ENCODE data around the gene TP73. TPM values are rescaled to one million over a fixed set of nuclear protein-coding genes. Genes with fewer than 3 reads are reported as not detected.

Gene TP73
- total RNA-seq, 1 experiment from 2014 or later: 6.9 TPM

DNA sequence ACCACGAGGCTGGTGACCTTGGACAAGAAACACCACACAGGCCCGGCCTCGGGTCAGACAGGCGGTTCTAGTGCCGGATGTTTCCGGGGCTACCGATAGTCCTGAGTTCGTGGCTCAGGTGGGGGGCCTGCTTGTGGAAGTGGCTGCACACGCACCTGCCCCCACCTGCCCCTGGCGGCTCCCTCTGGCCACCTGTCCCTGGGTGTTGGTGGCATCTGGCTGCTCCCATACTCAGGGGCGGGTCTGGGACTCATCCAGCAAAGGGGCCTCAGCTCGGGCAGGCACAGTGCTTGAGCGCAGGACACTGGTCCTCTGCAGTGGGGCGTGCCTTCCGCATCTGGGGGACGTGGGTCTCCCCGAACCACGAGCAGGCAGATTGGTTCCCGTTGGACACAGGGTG, 33.6 kb downstream of the TP73 start:
- ChIA-PET CTCF (no interaction called here), POLR2A (ENCODE audit: unreplicated experiment) (no interaction called here)
- H3F3A ChIP-seq (ENCODE audit: insufficient read depth, low read depth): no peaks in the 10 kb centered on the region
- DNase-seq: no peak
- H2AFZ ChIP-seq: no peak overlapping the region
- no peaks in the 10 kb centered on the region for H3K4me1 ChIP-seq (replicated peaks; ENCODE audit: insufficient read depth)
- no peak overlapping the region for H3K4me3 ChIP-seq
- peaks cover 54% of the 10 kb centered on the region for H3K27me3 ChIP-seq (ENCODE audit: insufficient read depth, low read depth)
- no peaks in the 10 kb centered on the region for H3K36me3 ChIP-seq (ENCODE audit: low read depth)
- H3K4me2 ChIP-seq: no peak overlapping the region
- no peak overlapping the region for H3K27ac ChIP-seq
- intact Hi-C loops (cut with micrococcal nuclease; ENCODE audit: unreplicated experiment): no loop called here
- no peaks in the 10 kb centered on the region for H3K9me3 ChIP-seq (ENCODE audit: insufficient read depth, low read depth)
- H3K9me2 ChIP-seq (ENCODE audit: insufficient read depth): no peaks in the 10 kb centered on the region
- no peaks in the 10 kb centered on the region for H3K79me2 ChIP-seq (ENCODE audit: low read depth)
- no peaks in the 10 kb centered on the region for H4K20me1 ChIP-seq (ENCODE audit: insufficient read depth)
- BruUV-seq (replicated peaks): no TSS peak
- TF ChIP-seq EZH2 (IDR thresholded peaks at IDR 0.05; ENCODE audit: low read depth): no peak
- TF ChIP-seq, protein P1, sequence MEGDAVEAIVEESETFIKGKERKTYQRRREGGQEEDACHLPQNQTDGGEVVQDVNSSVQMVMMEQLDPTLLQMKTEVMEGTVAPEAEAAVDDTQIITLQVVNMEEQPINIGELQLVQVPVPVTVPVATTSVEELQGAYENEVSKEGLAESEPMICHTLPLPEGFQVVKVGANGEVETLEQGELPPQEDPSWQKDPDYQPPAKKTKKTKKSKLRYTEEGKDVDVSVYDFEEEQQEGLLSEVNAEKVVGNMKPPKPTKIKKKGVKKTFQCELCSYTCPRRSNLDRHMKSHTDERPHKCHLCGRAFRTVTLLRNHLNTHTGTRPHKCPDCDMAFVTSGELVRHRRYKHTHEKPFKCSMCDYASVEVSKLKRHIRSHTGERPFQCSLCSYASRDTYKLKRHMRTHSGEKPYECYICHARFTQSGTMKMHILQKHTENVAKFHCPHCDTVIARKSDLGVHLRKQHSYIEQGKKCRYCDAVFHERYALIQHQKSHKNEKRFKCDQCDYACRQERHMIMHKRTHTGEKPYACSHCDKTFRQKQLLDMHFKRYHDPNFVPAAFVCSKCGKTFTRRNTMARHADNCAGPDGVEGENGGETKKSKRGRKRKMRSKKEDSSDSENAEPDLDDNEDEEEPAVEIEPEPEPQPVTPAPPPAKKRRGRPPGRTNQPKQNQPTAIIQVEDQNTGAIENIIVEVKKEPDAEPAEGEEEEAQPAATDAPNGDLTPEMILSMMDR (conservative IDR thresholded peaks at IDR 0.05): no peak

DNA sequence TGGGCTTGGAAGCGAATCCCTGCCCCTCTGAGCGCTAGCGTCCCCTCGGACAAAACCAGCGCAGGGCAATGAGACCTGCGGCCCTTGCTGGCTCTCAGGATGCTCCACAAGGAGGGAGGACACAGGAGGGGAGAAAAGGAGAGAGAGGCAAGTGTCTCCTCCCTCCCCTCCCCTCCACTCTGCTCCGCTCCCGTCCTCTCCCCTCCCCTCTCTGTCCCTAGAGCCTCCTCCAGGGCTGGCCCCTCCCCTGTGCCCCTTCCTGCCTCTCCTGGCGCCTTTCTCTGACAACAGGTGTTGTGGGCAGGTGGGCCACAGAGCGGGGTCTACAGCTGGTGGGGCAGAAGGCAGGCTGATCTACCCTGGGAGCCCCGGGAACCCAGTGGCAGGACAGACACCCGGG, 35.2 kb downstream of the TP73 start:
- Histone ChIP-seq H3K79me2 (ENCODE audit: low read depth) (no peaks in the 10 kb centered on the region), H3K9me3 (ENCODE audit: insufficient read depth, low read depth) (no peaks in the 10 kb centered on the region), H3F3A (ENCODE audit: insufficient read depth, low read depth) (no peaks in the 10 kb centered on the region), H3K4me1 (replicated peaks; ENCODE audit: insufficient read depth) (no peaks in the 10 kb centered on the region), H3K4me2 (no peak overlapping the region), H3K27me3 (ENCODE audit: insufficient read depth, low read depth) (peaks cover 69% of the 10 kb centered on the region), H3K4me3 (no peak overlapping the region), H3K36me3 (ENCODE audit: low read depth) (no peaks in the 10 kb centered on the region), H3K9me2 (ENCODE audit: insufficient read depth) (no peaks in the 10 kb centered on the region), H3K27ac (no peak overlapping the region), H2AFZ (no peak overlapping the region), H4K20me1 (ENCODE audit: insufficient read depth) (no peaks in the 10 kb centered on the region)
- CTCF ChIA-PET: no interaction called here
- TF ChIP-seq EZH2 (IDR thresholded peaks at IDR 0.05; ENCODE audit: low read depth): no peak
- TF ChIP-seq, protein P1 (conservative IDR thresholded peaks at IDR 0.05): no peak
- DNase-seq: no peak
- intact Hi-C loops (cut with micrococcal nuclease; ENCODE audit: unreplicated experiment): no loop called here
- BruUV-seq (replicated peaks): no TSS peak
- POLR2A ChIA-PET (ENCODE audit: unreplicated experiment): no interaction called here

DNA sequence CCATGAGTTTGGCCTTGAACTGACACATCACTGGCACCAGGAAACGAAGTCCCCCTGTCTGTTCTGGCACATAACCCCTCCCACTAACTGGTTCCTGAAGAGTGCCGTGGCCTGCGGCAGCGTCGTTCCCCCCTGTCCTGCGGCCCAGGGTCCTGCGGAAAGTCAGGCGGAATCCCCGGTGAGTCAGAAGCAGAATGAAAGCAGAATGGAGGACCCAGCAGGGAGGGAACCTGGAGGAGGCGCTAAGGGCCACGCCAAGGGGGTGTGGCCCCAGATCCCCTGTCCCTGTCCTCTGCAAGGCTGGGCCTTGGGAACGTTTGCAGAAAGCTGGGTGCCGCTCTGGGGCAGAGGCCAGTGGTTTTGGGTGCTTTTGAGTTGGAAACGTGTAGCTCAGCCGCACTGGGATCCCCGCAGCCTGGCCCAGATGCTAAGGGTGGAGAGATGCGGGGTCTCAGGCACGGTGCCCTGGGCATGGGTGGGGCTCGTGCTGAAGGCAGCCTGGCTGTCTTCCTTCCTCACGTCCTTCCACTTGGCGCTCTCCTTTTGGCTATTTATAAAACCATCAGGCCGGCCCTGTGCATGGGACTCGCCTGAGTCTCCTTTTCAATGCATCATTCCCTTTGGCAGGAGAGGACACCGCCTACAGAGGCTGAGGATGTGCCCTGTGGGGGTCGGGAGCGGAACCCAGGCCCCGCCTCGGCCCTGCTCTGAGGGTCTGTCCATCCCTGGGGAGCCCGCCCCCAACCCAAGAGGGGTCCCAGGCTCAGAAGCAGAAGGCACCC, 36.2 kb downstream of the TP73 start:
- no peaks in the 10 kb centered on the region for H3K9me3 ChIP-seq (ENCODE audit: insufficient read depth, low read depth)
- no peaks in the 10 kb centered on the region for H3K4me1 ChIP-seq (replicated peaks; ENCODE audit: insufficient read depth)
- intact Hi-C loops (cut with micrococcal nuclease; ENCODE audit: unreplicated experiment): no loop called here
- no peaks in the 10 kb centered on the region for H3K9me2 ChIP-seq (ENCODE audit: insufficient read depth)
- H3K4me2 ChIP-seq: peak overlapping the region; percentile 47; the same call in 1 of the 2 replicates
- peaks cover 74% of the 10 kb centered on the region for H3K27me3 ChIP-seq (ENCODE audit: insufficient read depth, low read depth)
- no peak for TF ChIP-seq EZH2 (IDR thresholded peaks at IDR 0.05; ENCODE audit: low read depth)
- TF ChIP-seq, protein P1 (conservative IDR thresholded peaks at IDR 0.05): no peak
- CTCF ChIA-PET: no interaction called here
- no peaks in the 10 kb centered on the region for H4K20me1 ChIP-seq (ENCODE audit: insufficient read depth)
- H3K79me2 ChIP-seq (ENCODE audit: low read depth): no peaks in the 10 kb centered on the region
- DNase-seq: peak in 1 of 2 experiments; percentile 51
- H3F3A ChIP-seq (ENCODE audit: insufficient read depth, low read depth): no peaks in the 10 kb centered on the region
- no peak overlapping the region for H2AFZ ChIP-seq
- BruUV-seq (replicated peaks): no TSS peak
- POLR2A ChIA-PET (ENCODE audit: unreplicated experiment): no interaction called here
- no peak overlapping the region for H3K4me3 ChIP-seq
- no peak overlapping the region for H3K27ac ChIP-seq
- no peaks in the 10 kb centered on the region for H3K36me3 ChIP-seq (ENCODE audit: low read depth)
